ENCODE results near the gene SLC29A3.

The SLC29A3 gene

DNA sequence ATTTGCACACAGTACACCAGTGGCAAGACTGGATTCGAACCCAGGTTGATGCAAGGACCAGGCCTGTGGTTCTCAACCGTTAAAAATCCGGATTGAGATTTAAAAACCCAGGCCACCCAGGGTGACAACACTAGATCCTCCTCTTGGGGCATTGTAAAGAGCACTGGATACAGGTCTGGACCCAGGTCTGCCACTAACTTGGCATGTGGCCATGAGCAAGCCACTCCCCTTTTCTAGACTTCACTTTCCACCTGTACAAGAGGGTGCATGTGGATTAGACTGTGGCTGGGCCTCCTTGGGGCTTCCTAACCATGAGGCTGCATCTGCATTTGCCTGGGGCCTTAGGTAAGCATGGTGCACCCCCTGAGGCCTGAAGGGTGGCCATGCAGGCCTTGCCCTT is 21.7 kb upstream of the SLC29A3 start:
- in situ Hi-C loops (cut with MboI; ENCODE audit: low sequenced_read_pairs) = no loop called here

DNA sequence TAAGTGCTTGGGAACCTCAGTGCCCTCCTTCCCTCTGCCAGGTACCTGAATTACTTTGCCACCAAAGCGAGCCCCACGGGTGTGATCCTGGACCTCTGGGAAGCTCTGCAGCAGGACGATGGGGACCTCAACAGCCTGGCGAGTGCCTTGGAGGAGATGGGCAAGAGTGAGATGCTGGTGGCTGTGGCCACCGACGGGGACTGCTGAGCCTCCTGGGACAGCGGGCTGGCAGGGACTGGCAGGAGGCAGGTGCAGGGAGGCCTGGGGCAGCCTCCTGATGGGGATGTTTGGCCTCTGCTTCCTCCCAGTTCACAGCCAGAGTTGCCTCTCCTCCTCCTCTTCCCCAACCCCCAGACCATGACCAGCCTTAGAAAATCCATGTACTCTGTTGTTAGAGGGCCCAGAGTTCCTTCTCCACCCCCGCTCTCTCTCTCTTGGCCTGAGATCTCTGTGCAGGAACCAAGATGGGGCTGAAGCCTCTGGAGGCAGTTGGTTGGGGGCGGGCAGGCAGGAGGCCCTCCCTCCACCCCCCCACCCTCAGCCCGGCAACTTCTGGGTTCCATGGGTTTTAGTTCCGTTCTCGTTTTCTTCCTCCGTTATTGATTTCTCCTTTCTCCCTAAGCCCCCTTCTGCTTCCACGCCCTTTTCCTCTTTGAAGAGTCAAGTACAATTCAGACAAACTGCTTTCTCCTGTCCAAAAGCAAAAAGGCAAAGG is 19.8 kb upstream of the SLC29A3 start:
- in situ Hi-C loops (cut with MboI; ENCODE audit: low sequenced_read_pairs) = no loop called here

DNA sequence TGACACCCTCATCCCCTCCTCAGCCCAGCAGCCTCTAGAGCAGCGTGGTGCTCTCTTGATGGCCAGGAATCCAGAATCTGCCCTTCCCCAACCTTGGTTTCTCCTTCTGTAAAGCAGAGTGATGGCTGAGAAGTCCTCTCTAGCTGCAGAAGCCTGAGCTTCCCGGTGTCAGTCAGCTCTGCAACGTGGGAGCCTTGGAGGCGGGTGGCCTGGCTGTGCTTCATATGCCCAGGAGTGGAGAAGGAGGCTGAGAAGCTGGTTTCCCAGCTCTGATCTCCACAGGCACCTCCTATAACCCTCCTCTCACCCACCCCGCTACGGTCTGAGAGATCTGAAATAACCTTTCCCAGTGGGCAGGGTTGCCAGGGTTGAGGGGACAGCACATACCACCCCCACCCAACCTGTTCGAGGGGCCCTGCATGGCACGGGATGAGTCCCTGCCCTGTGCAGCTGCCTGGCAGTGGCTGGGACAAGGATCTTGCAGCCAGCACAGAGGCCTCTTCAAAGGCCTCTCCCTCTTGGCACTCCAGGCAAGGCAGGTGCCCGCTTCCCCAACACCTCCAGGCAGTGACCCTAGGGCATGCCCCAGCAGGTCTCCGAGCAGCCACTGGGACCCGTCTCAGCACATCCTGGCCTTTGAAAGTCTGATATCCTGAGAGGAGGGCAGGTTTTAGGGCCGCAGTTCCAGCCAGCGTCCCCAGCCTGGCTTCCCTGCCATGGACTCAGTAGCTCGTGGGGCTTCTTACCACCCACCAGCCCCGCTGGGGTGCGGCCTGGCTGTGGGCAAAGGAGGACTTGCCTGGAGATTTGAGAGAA is 18.3 kb upstream of the SLC29A3 start:
- in situ Hi-C loops (cut with MboI; ENCODE audit: low sequenced_read_pairs) = loop anchor here (25.0 kb wide), 1 partner anchor 262 kb away; no protein-coding TSS in a partner anchor

DNA sequence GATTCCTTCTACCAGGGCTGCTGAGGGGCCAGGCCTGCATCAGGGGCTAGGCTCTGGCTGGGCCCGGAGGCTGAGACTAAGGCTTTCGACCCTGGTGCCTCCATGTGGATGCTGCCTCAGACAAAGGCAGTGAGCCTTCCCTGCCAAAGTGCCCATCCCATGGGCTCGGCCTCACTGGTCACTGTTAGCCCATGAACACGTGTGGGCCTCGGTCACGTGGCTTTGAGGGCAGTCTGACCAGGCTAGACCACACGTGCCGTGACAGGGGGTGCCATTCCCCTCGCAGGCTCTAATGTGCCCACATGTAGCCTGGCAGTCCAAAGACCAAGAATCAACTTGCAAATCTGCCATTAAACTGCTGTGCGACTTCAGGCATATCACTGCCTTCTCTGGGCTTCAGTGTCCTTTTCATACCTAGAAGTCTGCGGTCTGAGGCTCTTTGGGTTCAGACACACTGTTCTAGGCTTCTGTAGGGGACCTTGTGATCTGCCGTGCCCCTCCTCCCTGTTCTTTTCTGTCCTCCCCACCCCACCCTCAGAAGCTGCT is 17.6 kb upstream of the SLC29A3 start:
- in situ Hi-C loops (cut with MboI; ENCODE audit: low sequenced_read_pairs) = loop anchor here (25.0 kb wide), 1 partner anchor 261 kb away; no protein-coding TSS in a partner anchor

DNA sequence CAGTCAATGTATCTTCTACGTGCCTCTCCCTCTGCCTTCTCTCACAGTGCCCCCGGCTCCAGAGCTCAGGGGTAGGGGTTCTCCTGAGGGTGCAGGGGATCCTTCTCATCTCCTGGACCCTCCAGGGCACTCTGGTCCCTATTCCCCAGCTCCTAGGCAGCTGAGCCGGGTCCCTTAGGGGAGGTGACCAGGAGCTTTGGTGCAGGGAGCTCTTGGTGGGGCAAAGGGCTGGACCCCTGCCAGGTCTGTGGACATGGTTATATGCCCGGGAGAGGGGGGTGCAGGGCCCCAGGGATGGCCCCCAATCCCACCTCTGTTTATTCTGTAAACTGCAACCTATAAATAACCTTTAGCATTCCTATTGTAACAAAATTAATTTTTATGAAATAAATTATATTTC is 16.6 kb upstream of the SLC29A3 start:
- in situ Hi-C loops (cut with MboI; ENCODE audit: low sequenced_read_pairs) = loop anchor here (25.0 kb wide), 1 partner anchor 260 kb away; no protein-coding TSS in a partner anchor

DNA sequence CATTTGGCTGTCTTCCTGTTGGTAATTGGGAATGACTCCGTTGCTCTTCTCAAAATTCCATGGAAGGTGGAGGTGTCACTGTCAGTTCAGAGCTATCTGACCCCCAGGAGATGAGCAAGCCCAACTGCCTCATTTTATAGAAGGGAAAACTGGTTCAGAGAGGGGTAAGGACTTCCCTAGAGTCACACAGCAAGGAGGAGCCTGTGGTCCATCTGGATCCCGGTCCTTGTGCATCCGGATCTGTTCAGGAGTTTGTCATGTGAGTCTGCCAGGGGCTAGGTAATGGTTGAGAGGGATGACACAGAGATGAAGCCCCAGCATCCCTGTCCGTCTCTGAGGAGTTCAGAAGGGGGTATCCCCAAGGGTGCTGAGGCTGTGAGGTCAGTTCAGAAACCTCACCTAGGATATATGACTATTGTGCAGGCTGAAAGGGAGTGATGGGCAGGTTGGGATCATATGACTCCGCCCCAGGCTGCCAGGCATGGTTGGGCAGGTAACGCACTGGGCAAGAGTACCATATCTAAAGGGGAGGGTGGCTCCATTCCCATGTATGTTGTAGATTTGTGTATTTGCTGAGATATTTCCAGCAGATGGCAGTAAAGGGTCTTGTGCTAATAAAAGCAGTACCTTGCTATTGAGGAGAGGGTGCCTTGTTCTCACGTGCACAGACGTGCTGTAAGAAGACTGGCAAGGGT is 16.0 kb upstream of the SLC29A3 start:
- in situ Hi-C loops (cut with MboI; ENCODE audit: low sequenced_read_pairs) = loop anchor here (25.0 kb wide), 1 partner anchor 259 kb away; no protein-coding TSS in a partner anchor

DNA sequence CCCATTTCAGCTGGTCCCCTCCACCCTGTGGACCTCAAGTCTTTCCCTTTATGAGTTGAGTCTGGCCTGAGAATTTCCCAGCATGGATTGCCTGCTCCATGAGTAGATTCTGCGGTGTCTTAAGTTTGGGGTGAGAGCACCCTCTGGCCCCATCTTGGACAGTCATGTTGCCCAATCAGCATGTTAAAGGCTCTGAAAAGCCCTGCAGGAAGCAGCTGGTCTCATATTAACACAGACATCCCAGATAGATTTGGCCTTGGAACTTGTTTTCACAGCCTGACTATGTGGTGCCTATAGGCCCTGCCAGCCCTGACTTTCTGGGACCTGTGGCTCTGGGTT is 15.5 kb upstream of the SLC29A3 start:
- in situ Hi-C loops (cut with MboI; ENCODE audit: low sequenced_read_pairs) = loop anchor here (25.0 kb wide), 1 partner anchor 259 kb away; no protein-coding TSS in a partner anchor

DNA sequence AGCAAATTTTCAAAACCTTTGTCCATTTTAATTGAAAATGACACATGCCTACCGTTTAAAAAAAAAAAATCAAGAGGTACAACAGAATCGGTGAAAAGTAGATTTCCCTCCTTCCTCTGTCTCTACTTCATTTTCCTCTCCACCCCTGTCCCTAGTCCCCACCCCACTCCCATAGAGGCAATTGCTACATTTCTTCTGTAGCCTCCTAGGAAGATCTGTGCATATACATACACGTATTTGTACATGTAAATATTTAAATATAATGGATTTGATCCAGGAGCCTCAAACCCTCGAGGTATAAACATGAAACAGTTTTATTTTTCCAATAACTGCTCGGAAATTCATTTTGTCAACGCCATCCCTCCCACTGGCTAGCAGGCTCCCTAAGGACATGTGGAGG is 14.1 kb upstream of the SLC29A3 start:
- in situ Hi-C loops (cut with MboI; ENCODE audit: low sequenced_read_pairs) = loop anchor here (25.0 kb wide), 1 partner anchor 257 kb away; no protein-coding TSS in a partner anchor

DNA sequence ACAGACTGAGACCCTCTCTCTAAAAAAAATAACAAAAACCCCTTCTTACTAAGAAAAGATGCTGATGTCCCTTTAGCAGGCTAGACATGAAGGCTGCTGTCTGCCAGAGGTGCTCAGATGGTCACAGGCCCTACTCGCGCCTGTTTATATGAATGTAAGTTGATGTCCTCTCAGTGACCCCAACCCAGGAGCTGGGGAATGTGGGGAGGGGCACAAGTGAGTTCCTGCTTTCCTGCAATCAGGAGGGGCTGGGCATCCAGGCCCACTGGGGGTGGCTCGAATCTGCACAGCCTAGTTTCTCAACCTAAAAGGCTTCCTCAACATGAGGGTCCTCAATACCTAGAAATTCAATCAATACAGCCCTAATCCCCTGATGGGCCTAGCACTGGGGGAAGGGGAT is 12.1 kb upstream of the SLC29A3 start:
- in situ Hi-C loops (cut with MboI; ENCODE audit: low sequenced_read_pairs) = loop anchor here (25.0 kb wide), 1 partner anchor 255 kb away; no protein-coding TSS in a partner anchor

DNA sequence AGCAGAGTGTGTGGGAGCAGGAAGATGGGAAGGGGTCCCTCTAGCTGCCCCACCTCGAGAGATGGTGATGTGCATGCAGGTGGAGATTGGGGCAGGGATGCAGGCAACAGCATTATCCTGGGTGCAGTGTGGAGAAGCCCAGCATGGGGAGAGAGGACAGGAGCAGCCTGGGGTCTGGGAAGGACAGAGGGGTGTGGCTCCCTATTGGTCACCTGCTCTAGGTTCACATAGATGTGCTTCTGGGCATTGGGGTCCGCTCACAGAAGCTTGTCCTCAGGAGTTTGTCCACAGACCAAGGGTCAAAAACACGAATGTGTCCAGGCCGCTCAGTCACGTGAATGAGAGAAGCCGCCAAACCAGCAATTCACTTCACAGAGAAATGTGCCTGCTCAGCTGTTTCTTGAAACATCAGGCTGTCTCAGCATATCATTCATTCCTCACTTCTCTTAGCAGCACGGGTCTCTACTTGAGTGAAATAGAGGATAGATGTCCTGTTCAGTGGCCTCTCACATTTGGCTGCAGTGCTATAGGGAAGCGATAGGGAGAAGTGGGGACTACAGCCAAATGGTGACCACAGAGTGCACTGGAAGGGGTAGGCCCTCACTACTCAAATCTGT is 11.5 kb upstream of the SLC29A3 start:
- in situ Hi-C loops (cut with MboI; ENCODE audit: low sequenced_read_pairs) = loop anchor here (25.0 kb wide), 1 partner anchor 255 kb away; no protein-coding TSS in a partner anchor

DNA sequence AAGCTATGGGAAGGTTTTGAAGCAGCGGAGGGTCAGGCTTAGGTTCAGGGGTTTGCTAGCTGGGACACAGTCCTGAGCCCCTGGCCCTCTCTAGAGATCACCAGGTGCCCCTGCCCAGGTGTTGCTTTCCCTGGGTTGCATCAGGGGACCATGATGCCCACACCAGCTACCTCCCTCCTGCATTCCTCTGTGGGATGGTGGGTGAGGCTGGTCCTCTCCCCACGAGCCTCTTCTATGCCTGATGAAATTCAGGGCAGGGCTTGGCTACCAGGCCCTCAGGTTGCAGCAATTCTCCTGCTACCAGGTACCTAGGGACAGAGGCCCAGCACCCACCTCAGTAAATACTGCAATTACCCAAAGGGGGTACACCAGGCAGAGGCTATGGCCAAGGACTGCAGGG is 10.8 kb upstream of the SLC29A3 start:
- in situ Hi-C loops (cut with MboI; ENCODE audit: low sequenced_read_pairs) = loop anchor here (25.0 kb wide), 1 partner anchor 254 kb away; no protein-coding TSS in a partner anchor

DNA sequence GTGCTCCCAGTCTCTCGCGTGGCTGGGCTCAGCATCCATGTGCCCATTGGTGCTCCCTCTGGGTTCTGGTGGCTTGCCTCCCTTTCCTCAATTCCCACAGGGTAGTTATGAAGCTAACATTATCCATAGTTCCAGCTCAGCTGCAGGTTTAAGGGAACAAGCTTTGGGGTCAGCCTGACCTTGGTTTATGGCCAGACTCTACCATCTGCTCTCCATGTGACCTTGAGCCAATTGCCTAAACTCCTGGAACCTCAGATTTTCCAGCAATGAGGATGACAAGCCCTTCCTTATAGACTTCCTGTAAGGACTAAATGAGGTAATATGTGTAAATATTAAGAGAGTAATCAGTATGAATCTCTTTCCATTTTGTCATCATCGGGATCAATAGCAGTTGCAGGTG is 10.1 kb upstream of the SLC29A3 start:
- in situ Hi-C loops (cut with MboI; ENCODE audit: low sequenced_read_pairs) = loop anchor here (25.0 kb wide), 1 partner anchor 253 kb away; no protein-coding TSS in a partner anchor

DNA sequence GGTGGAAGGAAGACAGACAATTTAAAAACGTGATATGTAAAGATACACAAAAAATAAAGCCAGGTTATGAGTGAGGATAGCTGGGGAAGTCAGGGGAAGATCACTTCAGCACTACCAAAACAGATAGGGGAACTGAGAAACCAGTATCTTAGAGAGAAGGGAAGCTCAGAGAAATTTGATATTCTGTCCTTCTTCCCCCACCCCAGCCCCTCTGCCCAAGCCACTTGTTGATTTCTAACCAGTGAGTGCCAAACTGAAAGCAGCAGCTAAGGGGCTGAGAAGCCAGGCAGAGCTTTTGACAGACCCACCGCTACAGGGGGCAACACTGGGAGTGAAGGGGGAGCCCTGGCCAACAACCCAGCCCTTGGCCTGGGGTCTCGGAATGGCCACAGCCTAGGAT is 9.1 kb upstream of the SLC29A3 start:
- in situ Hi-C loops (cut with MboI; ENCODE audit: low sequenced_read_pairs) = loop anchor here (10.0 to 25.0 kb wide), 2 partner anchors 252 to 395 kb away; no protein-coding TSS in a partner anchor

DNA sequence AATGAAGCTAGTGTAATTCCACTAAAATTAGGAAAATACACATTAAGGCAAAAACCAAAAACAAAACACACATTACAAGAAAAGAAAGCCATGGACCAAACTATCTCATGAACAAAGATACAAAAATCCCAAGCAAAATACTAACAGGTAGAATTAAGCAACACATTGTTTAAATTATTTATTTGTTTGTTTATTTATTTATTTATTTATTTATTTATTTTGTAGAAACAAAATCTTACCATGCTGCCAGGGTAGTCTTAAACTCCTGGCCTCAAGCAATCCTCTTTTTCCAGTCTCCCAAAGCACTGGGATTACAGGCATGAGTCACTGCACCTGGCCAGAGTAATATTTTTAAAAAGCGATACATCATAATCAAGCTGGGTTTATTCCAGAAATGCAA is 6.8 kb upstream of the SLC29A3 start:
- in situ Hi-C loops (cut with MboI; ENCODE audit: low sequenced_read_pairs) = loop anchor here (10.0 to 25.0 kb wide), 2 partner anchors 250 to 393 kb away; no protein-coding TSS in a partner anchor

DNA sequence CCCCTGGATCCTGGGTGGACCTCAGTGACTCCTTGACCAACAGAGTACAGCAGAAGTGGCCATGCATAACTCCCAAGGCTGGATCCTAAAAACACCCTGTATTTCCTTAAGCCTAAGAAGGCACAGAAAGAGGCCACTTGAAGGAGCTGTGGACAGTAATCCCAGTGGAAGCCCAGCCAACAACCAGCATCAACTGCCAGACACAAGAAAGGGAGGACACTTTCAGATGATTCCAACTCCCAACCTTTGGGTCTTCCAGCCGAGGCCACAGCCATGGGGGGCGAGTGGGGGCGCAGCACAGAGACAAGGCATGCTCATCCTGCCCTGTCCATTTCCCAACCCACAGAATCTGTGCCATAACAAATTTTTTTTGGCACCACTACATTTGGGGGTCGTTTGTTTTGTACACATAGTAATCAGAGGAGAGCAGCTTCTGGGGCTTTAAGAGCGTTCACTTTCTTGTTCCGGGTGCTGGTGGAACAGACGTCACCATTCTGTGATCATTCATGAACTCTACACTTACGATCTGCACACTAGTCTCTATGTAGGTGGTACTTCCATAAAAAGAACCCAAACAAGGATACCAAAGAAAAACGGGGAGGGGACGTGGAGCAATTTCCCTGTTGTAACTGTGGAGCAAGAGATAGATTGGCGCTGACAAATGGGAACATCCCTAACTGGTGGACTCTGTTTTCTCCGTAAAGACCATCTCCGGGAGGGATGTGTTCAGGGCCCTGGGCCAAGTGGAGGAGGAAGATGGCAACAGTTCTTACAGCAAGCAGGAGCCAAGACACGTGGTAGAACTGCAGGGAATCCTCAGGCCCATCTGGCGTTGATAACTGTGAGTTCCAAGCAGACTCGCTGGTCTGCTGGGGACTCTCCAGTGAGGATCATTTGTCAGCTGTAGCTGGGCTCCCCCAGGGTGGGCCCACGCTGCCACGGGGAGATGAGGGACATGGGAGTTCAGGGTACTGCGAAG is 6.0 kb upstream of the SLC29A3 start:
- in situ Hi-C loops (cut with MboI; ENCODE audit: low sequenced_read_pairs) = loop anchor here (10.0 to 25.0 kb wide), 2 partner anchors 249 to 392 kb away; no protein-coding TSS in a partner anchor

DNA sequence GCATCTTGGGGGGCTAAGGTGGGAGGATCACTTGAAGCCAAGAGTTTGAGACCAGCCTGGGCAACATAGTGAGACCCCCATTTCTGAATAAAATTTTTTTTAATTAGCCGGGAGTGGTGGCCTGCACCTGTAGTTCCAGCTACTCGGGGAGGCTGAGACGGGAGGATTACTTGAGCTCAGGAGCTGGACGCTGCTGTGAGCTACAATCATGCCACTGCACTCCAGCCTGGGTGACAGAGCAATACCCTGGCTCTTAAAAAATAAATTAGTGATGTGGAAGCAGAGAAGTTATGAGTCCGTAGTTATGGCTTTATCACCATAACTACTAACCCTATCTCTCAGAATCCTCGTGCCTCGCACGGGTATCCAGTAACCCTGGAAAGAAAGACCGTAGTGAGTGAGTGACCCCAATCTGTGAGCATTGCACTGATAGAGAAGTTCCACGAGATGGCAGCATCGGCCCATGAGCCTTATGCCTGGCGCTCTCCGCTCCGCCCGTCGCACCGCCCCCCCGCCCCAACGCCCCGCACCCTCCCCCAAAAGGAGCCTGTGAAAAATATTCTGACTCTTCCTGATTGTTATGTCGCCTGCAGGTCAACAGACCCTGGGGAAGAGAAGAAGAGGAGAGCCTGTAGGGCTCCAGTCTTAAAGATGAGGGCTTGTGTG is 4.9 kb upstream of the SLC29A3 start:
- in situ Hi-C loops (cut with MboI; ENCODE audit: low sequenced_read_pairs) = loop anchor here (10.0 to 25.0 kb wide), 2 partner anchors 248 to 391 kb away; no protein-coding TSS in a partner anchor

DNA sequence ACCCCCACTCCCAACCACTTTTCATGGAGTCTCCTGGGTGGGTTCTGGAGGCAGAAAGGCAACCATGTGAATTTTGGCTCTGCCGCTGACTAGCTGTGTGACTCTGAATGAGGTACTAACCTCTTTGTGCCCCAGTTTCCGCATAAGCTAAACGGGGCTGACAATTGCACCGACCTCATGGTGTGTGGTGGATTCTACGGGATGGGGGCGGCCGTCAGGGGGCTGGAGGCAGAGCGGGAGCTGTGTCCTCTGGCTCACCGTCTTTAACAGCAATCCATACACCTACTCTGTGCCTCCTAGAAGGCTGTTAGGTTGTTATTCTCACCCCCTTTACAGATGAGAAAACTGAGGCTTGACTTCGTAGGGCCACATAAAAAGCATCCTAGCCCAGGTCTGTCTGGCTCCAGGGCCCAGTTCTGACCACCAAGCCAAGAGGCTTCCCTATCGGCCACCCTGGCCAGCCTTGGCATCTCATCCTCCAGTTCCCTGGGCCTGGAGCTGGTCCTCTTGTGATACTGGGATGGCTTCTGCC is 4.3 kb upstream of the SLC29A3 start:
- in situ Hi-C loops (cut with MboI; ENCODE audit: low sequenced_read_pairs) = loop anchor here (10.0 to 25.0 kb wide), 2 partner anchors 248 to 390 kb away; no protein-coding TSS in a partner anchor

Data from HL-60/S4 treated with phorbol 12-myristate 13-acetate at 8.2 ng/mL for 4 days and 3 days (cell line).